ENCODE results near the gene ALS2.

ALS2 gene

DNA sequence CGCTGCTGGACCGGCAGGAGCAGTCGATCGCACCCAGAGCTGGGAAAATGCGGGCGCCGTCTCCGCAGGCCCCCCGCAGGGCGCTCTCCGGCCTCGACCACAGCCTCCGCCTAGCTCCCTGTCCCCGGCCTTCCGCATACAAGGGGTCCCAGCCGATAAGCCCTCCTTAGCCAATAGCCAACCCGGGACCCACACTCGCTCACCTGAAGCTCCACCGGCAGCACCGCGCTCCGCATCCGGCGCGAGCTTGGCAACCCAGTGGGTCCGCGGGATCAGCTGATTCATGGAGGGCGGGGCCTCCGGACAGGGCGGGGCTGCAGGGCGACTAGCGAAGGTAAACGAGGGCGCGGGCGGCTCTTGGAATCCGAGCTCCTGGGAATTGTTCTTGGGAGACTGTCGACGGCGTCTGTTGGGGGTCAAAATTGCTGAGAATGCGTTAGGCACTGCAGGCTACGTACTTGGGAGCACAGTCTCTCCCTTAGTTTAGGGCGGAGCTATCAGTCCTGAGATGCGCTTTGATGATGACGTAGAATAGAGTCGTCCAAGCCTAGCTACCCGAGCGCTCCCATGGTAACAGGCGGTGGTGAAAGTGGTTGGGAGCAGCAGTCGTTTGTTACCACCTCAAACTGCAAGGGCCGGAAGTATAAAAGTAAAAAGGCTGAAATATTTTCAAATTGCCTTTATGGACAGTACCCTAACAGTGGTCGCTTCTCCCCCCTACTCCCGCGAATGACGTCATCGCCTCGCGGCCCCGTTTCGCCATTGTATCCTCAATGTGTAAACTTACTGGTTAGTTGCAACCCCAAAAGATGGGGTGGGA, at the start of gene ALS2:
ALS2 (minus strand) TSS at position 260 of the 820 bp plus-strand sequence. CDS start 12,048 bp downstream, outside the sequence.
- ChIA-PET CTCF (interaction anchor here (0.7 to 2.5 kb wide), 9 partner anchors 10 to 398 kb away, joined by 3 to 11 read pairs (median 4); no protein-coding TSS in a partner anchor), POLR2A (interaction anchor here (0.7 to 1.4 kb wide), 9 partner anchors 9 to 215 kb away, joined by 3 to 8 read pairs (median 3); partner anchors contain the start of gene MPP4)
- DNase-seq (ENCODE audit: low read depth, low spot score): peak; percentile 96

DNA sequence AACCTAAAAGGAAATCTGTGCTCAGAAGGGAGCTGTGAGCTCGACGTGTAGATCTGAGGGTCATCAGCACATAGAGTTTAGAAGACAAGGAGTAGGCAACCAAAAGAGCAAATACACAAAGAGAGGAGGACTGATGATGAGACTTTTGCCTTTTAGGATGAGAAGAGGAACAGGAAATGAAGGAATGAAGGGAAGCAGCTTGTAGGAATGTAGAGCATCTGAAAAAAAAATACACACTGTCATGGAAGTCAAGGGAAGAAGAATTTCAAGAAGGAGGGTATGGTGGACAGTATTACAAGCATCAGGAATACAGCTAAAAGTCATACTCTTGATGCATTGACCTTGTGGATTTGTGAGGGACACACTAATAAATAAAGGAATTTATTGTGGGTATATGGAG, 47.5 kb upstream of the ALS2 start:
- ChIA-PET CTCF (interaction anchor here (0.9 to 2.6 kb wide), 3 partner anchors 11 to 32 kb away, joined by 3 to 9 read pairs (median 4); no protein-coding TSS in a partner anchor), POLR2A (no interaction called here)
- no peak for DNase-seq (ENCODE audit: low read depth, low spot score)
- H3K4me3 ChIP-seq (ENCODE audit: low read depth, low read length): no peak overlapping the region
- TF ChIP-seq, protein P1, sequence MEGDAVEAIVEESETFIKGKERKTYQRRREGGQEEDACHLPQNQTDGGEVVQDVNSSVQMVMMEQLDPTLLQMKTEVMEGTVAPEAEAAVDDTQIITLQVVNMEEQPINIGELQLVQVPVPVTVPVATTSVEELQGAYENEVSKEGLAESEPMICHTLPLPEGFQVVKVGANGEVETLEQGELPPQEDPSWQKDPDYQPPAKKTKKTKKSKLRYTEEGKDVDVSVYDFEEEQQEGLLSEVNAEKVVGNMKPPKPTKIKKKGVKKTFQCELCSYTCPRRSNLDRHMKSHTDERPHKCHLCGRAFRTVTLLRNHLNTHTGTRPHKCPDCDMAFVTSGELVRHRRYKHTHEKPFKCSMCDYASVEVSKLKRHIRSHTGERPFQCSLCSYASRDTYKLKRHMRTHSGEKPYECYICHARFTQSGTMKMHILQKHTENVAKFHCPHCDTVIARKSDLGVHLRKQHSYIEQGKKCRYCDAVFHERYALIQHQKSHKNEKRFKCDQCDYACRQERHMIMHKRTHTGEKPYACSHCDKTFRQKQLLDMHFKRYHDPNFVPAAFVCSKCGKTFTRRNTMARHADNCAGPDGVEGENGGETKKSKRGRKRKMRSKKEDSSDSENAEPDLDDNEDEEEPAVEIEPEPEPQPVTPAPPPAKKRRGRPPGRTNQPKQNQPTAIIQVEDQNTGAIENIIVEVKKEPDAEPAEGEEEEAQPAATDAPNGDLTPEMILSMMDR (IDR thresholded peaks at IDR 0.05; ENCODE audit: insufficient read depth, low read length, missing control alignments): no peak

More for the DNA sequence above, at the start of gene ALS2:
- peak within 1 kb of the TSS; percentile 88 for H3K4me3 ChIP-seq (ENCODE audit: low read depth, low read length)
- TF ChIP-seq, protein P1 (IDR thresholded peaks at IDR 0.05; ENCODE audit: insufficient read depth, low read length, missing control alignments): no peak

DNA sequence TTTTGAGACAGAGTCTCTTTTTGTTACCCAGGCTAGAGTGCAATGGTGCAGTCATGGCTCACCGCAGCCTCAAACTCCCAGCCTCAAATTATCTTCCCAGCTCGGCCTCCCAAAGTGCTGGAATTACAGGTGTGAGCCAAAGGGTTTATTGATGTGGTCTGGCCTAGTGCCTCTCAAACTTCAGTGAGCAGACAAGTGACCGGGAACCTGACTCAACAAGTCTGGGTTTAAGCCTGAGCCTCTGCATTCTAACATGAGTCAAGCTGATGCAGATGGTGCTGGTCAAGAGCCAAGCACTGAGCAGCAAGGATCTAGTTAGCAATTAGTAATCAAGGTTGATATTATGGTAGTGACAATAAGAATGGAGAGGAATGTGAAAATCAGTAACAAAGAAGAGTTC, 46.9 kb upstream of the ALS2 start:
- POLR2A ChIA-PET: no interaction called here
- DNase-seq (ENCODE audit: low read depth, low spot score): no peak
- no peak overlapping the region for H3K4me3 ChIP-seq (ENCODE audit: low read depth, low read length)
- TF ChIP-seq, protein P1 (IDR thresholded peaks at IDR 0.05; ENCODE audit: insufficient read depth, low read length, missing control alignments): no peak
- CTCF ChIA-PET: interaction anchor here (1.6 to 2.6 kb wide), 2 partner anchors 31 to 32 kb away, joined by 4 to 9 read pairs; no protein-coding TSS in a partner anchor

DNA sequence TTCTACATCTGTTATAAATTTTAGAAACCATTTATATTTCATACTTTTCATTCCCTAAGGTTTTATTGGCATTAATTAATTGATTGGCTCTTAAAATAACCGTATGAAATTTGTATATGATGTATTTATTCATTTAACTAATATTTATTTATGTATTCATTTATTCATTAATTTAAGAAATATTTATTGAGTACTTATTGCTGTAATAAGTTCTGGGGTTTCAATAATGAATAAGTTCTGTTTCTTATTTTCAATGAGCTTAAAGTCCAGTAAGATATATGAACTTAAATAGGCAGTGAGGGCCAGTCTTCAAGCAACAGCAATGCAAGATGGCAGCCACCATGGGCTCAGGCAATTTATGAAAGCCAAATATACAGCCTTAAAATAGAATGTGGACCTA, 43.5 kb upstream of the ALS2 start:
- TF ChIP-seq, protein P1 (IDR thresholded peaks at IDR 0.05; ENCODE audit: insufficient read depth, low read length, missing control alignments): no peak
- DNase-seq (ENCODE audit: low read depth, low spot score): no peak
- POLR2A ChIA-PET: no interaction called here
- CTCF ChIA-PET: interaction anchor here (0.8 to 1.3 kb wide), 2 partner anchors 10 to 29 kb away, joined by 3 read pairs; no protein-coding TSS in a partner anchor
- H3K4me3 ChIP-seq (ENCODE audit: low read depth, low read length): no peak overlapping the region

DNA sequence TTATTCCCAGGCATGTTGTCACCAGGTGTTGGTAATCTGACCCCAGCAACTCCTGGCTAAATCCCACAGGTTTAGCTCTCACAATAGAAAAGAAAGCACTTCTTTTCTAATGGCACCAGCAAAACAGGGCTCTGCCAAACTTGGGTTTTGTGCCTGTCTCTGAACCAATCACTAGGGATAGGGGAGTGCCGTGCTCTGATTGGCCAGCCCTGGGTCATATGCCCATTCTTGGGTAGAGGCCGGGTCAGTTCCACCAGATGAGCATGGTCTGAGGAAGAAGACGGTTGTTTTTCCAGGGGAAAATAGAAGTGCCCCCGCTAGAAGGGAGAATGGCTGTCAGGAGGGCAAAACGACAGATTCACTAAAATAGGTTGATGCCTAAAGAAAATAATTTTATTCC, 40.3 kb upstream of the ALS2 start:
- no peak for DNase-seq (ENCODE audit: low read depth, low spot score)
- CTCF ChIA-PET: interaction anchor here (0.9 kb wide), 1 partner anchor 12 kb away, joined by 3 read pairs; no protein-coding TSS in a partner anchor
- no peak overlapping the region for H3K4me3 ChIP-seq (ENCODE audit: low read depth, low read length)
- TF ChIP-seq, protein P1 (IDR thresholded peaks at IDR 0.05; ENCODE audit: insufficient read depth, low read length, missing control alignments): no peak
- POLR2A ChIA-PET: no interaction called here

DNA sequence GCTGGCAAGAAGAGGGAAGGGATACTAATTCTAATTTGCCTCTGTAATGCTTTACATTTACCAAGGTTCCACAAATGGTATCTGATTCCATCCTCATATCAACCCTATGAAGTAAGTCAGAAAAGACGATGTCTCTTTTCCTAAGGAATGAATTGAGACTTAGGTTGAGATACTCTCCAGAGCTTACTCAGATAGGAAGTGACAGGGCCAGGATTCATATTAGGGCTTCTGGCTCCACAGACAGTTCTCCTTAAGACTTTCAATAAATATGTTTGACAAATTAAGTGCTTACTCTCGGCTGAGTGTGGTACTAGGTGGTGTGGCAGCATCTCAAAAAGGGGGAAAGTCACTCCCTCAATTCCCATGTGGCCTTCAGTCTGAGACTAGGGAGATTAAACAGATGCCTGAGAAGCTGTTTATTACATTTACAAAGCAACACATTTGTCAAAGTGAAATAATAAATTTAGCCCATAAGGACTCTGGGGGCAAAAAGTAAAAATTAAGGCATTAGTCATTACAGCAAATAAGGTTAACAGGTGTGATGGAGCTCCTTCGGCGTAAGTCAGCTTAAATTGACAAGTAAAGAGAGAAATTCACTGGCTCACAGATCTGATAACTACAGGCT, 39.8 kb upstream of the ALS2 start:
- H3K4me3 ChIP-seq (ENCODE audit: low read depth, low read length): no peak overlapping the region
- CTCF ChIA-PET: interaction anchor here (0.9 kb wide), 1 partner anchor 12 kb away, joined by 3 read pairs; no protein-coding TSS in a partner anchor
- no peak for DNase-seq (ENCODE audit: low read depth, low spot score)
- POLR2A ChIA-PET: no interaction called here
- TF ChIP-seq, protein P1 (IDR thresholded peaks at IDR 0.05; ENCODE audit: insufficient read depth, low read length, missing control alignments): no peak
